NCI-H524 (cell line): ENCODE data around the gene AGER.
"Not testable (repeated sequence)": the region's sequence is repeated elsewhere in the genome, so short reads cannot be mapped to it uniquely, and the experiment has no call there.

Experiments used
- DNase-seq, 2 experiments: peaks; one replicate each; lab custom pipeline; 2025; lab: John Stamatoyannopoulos, UW

Gene AGER

DNA sequence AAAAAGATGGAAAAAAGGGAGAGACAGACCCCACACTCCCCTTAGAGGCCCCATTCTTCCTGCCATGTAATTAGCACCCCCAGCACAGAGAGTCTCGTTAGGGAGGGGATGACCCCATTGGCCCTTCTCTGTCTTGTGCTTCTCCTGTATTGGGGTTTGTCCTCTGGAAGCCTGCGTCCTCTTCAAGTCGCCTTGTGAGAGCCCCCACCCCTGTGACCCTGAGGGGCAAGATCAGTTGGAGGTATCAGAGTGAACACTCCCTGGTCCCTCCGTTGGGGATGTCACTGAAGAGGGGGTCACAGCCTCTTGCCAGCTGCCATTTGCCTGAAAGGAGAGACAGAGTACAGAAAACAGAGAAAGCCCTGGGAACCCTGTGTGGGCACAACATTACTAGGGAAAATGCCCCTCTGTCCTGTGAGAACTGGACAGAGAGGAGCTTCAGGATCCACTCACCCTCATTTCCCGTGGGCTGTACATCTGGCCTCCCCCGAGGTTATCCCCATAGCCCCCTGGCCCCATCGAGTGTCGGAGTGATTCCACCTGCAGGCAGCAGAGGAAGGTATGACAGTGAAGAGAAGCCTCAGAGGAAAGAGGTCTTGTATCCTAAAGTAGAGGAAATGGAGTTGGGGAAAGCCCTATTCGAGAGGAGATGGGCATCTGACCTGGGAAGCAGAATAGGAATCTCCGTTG is 2.2 kb upstream of the AGER start:
- not testable (repeated sequence) for DNase-seq

DNA sequence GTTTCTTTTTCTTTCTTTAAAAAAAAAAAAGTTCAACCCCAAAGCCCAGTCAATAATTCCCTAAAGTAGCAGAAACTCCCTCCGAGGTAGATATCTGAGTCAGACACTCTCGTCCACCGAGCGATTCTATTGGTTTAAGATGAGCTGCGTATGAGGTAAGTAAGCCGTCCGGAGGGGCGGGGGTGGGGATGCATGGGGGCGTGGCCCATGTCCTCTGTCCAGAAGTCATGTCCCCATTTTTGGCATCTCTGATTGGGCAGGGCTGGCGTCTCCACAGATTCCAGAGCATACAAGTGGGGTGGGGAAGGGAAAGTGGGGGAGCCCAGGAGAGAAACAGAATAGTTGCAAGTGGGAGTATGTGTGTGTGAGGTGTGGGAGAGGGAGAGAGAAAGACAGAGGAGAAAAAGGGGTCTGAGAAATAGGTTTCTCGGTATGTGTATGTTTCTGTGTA is 1.7 kb upstream of the AGER start:
- not testable (repeated sequence) for DNase-seq

DNA sequence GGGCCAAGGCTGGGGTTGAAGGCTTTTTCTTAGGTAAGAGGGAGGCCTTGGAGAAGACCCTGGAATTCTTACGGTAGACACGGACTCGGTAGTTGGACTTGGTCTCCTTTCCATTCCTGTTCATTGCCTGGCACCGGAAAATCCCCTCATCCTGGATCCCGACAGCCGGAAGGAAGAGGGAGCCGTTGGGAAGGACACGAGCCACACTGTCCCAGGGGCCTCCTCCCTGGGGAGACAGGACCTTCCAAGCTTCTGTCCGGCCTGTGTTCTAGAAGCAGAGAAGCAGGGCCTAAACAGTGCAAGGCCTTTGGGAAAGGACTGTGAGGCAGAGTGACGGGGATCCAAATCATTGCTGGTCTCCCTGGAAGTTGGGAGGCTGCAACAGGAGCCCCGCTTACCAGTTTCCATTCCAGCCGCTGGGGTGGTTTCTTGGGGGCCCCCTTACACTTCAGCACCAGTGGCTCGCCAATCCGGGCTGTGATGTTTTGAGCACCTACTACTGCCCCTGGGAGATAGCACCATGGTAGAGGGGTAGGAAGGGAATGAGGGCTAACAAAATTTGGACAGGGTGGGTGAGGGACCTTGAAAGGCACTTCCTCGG is 470 bp downstream of the AGER start:
- no peak for DNase-seq

DNA sequence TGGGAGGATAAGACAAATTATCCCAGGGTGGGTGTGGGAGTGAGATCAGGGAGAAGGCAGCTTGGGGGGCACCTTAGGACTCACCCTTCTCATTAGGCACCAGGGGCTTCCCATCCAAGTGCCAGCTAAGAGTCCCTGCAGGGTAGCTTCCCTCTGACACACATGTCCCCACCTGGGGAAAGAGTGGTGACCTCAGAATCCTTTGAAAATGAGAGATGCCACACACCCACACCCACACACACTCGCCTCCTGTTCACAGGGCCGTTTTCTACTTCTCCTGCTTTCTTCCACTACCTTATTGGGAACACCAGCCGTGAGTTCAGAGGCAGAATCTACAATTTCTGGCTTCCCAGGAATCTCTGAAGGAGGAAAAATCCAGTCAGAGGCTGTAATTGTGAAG is 1.0 kb downstream of the AGER start:
- DNase-seq, result no peak

DNA sequence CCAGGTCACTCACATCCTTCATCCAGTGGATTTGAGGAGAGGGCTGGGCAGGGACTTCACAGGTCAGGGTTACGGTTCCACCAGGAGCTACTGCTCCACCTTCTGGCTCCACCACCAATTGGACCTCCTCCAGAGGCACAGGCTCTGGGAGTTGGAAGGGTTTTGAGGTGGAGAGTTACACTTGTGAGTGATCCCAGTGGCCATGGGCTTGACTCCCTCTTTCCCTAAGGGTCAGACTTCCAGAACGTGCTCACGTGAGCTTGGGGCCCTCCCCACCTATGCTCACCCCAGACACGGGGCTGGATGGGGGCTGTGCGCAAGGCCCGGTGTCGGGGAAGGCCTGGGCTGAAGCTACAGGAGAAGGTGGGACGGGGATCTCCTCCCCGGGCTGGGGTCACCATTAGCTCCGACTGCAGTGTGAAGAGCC is 1.5 kb downstream of the AGER start:
- no peak for DNase-seq

DNA sequence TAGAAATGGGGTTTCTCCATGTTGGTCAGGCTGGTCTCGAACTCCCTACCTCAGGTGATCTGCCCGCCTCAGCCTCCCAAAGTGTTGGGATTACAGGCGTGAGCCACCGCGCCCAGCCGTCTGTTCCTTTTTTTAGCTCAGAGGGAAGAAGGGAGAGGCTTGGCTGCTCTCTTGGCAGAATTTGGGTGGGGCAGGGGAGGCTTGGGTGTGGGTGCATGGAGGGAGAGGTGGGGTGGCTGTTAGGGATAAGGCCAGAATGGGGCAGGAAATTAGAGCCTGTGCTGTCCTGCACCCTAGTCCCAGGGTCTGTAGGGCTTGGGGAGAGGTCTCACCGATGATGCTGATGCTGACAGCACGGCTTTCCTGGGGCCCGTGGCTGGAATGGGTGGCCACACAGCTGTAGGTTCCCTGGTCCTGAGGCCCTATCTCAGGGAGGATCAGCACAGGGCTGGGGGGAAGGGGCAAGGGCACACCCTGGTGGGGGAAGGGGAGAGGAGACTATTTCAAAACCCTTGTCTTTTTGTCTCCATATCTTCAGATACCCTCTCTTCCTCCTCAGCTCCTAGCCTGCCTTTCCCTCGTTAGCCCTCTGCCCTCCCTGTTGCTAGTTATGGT is 2.0 kb downstream of the AGER start:
- DNase-seq, result no peak

DNA sequence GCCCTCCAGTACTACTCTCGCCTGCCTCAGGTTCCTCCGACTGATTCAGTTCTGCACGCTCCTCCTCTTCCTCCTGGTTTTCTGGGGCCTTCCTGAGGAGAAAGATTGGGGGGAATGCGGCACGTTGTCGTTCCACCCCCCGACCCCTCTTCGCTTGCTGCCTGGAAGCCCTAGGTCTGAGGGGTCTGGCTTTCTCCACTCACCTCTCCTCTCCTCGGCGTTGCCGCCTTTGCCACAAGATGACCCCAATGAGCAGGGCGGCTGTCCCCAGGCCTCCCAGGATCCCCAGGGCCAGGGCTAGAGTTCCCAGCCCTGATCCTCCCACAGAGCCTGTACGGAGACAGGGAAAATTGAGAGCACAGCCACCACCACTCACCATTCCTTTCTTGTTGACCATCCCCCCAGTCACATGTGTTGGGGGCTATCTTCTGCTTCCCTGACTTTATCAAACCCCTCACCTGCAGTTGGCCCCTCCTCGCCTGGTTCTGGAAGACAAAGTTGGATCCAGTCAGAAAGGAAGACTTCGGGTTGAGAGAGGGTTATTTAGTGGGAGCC is 2.8 kb downstream of the AGER start:
- DNase-seq, result no peak

DNA sequence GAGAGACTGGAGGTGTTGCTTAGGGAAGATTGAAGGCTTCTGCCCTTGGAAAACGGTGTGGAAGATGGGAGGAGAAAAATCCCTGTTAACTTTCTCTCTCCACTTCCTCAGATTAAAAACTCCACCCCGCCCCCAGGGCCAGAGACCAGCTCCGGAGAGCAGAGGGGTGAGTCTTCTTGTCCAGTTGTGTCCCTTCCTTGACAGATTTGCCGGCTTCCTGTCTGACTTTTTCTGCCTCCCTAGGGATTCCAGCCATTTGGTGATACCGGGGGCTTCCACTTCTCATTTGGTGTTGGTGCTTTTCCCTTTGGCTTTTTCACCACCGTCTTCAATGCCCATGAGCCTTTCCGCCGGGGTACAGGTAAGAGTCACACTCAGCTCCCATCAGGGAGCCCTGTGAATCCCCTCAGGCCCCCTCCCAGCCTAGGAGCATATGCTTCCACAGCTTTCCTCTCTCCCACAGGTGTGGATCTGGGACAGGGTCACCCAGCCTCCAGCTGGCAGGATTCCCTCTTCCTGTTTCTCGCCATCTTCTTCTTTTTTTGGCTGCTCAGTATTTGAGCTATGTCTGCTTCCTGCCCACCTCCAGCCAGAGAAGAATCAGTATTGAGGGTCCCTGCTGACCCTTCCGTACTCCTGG is 4.2 kb downstream of the AGER start:
- DNase-seq, result no peak

DNA sequence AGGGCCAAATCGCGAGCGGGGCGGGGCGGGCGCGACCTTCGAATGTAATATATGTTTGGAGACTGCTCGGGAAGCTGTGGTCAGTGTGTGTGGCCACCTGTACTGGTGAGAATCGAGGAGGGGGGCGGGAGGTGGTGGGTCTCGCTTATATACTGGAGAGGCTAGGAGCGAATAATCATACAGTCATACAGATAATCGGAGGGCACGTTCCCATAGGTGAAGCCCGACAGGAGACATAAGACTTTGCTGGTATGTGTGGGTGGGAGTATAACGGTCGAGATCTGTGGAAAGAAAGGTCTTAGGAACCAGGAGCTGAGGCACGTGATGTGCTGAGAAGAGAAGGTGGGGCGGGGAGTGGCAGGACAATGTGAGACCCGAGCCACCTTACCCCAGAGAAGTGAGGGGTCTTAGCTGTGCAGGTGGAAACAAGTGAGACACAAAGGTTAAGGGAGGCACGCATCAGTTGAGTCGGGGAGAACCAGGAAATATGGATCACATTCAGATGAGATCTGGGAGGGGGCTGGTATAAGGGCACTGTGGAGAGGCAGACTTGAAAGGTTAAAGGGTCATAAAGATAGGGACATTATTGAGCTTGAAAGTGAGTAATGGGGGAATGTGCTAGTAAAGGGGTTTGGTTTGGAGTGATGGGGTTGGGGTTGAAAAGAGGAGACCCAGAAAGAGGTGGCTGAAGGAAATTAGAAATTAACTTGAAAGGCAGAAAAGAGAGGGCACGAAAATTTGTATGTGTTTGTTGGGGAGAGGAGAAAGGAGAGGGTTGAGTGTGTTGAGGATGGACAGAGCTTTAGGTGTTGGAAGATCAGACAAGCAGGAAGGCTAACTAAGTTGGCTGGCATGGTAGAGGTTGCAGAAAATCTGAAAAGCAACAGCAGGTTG is 5.3 kb downstream of the AGER start:
- peak in 1 of 2 experiments; percentile 44 for DNase-seq

DNA sequence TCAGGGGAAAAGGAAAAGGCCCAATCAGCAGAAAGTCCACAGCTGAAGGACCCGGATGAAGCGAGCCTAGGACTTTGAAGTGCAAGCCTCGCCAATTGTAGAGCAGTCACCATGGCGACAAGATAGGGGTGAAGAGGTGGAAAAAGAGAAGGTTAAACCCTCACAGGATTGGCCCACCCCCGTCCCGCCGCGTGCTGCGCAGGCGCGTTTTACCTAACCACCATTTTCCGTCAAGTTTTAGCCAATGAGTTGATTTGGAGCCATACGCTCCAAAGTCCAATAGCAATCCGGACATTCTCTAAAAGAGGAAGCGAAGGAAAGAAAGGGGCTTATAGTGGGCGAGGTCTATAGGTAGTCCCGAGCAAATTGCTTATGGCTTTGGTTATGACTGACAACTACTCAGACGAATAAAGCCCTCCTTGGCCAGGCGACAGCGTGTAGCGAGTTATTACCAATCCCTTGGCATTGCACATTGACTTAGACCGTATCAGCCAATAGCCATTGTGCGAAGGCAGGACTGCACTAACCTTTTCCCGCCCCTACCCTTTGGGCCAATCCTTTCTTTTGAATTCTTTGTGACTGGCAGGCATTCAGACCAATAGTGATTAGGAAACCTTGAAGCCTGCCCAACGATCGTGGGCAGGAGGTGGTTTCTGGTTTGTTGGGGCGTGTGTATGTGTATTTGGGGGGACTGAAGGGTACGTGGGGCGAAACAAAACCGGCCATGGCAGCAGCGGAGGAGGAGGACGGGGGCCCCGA is 6.1 kb downstream of the AGER start, which contains the start of gene RNF5:
Gene RNF5 (plus strand): TSS at position 618 of the 759 bp plus-strand sequence. CDS start 107 bp downstream, at position 725.
- peak; percentile 100 for DNase-seq

DNA sequence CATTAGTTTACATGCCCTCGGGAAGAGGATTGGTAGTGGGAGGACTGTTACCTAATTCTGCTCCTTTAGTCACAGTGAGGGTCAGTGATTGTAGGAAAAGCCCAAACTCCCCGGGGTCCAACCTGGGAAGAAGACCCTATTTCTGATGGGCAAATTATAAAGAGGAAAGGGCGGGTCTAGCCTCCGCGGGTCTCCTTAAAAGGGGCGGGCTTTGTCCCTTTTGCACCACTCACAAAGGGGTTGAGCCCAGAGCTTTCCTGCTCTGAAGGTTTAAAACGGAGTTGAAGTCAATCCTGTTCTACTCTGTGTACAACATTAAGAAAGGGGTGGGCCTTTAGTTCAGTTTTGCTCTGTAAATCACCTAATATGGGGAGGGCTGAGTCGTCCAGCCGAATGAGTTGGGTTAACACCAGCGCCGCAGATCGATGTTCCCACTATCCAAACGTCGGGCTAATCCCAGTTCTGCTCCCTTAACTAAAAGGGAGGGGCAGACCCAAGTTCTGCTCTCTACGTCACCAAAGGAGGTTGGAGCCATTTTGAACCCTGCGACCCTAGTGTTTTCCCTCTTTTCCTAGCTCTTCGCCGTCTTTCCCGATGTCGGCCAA is 6.8 kb downstream of the AGER start:
- DNase-seq, result peak; percentile 72 to 87

DNA sequence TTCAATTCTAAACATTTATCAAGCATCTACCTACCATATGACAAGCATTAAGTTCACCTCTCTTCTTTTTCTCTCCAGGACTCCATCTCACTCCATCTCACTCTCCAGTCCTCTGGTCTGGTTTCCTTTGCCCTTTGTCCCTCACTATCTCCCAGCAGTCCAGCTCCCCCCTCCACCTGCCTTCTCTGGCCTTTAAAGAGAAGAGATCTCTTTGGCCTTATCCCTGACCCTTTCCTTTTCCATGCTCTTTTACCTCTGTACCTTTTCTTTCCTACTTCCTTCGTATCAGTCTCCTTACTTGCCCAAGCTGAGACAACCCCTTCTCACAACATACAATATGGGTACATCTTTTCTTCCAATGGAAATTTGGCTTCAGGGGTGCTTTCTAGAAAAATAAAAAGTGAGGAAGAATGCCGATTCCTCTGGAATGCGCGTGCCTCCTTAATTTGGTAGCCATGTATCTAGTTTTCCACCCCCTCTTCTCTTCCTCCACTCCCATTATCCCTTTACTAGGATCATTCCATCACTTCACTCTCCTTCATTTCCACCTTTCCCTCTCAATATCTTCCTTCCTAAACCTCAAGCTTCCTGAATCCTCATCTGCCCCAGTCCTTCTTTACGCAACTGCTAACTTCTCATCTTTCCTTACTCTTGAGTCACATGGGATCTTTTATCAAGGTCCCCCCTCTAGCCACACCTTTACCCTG is 7.4 kb downstream of the AGER start:
- no peak for DNase-seq

DNA sequence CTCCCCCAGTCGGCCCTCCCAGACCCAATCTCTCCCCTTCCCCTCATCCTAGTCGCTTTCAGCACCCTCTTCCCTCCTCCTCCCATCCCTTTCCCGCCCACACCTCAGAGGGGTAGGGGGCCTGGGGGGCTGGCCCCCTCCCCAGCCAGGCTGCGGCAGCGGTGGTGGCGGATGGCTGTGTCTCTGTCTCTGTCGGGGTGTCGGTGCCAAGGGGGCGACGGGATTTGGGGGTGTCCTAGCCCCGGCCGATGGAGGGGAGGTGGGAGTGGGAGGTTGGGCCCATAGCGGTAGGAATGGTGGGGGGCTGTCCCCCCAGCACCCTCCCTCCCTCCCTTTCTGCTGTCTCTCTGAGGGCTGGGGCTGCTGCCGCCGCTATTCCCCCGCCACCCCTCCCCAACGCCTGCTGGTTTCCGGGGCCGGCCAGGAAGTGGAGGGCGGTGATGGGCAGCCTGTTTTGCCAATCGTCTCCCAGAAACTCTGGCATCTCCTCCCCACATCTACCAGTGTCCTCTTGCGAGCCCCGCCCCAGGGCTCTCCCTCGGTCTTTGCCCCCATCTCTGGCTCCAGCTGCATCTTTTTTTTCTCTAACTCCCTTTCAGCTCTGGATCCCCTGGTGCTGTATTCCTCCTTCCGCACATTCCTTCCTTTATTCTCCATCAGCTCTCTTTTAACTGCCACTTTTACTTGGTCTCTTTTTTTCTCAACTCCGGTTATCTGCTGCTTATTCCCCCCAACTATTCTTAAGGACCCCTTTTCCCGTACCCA is 8.2 kb downstream of the AGER start, which contains the start of gene AGPAT1:
Gene AGPAT1 (minus strand): TSS at position 374 of the 765 bp plus-strand sequence. CDS start 4,588 bp downstream, outside the sequence.
- peak; percentile 88 to 95 for DNase-seq

DNA sequence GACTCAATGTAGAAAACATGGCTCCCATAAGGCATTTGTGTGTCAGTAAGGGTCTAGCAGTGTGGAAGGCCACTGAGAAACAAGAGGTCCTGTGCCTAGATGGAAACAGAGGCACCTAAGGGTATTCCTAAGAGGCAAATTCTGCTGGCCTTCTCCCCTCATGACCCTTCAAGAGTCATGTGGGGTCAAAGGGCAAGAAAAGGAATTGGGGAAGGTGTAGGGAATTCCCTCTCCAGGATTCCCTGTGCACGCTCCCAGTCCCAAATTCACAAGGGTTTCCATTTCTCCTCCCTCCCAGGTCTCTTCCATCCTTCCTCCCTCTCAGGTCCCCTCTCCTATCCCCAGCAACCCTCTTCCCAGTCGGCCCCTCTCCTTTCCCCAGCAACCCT is 8.7 kb downstream of the AGER start:
- DNase-seq, result no peak

DNA sequence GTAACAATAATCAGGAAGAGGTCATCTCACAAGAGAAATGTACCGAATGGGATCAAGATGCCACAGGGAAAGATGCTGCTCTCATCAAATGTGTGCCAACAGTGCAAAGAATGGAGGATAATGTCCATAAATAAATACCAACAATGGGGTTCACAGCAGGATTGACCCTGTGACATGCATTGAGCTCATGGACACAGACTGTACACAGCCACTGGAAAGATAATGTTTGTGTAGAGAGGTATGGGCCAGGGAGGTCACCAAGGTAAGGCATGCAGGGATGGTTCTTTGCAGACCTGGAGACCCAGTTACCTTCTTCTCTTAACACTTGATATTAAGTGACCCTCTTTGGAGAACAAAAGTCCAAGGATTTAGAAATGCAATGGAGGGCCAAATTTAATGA is 9.6 kb downstream of the AGER start:
- no peak for DNase-seq

DNA sequence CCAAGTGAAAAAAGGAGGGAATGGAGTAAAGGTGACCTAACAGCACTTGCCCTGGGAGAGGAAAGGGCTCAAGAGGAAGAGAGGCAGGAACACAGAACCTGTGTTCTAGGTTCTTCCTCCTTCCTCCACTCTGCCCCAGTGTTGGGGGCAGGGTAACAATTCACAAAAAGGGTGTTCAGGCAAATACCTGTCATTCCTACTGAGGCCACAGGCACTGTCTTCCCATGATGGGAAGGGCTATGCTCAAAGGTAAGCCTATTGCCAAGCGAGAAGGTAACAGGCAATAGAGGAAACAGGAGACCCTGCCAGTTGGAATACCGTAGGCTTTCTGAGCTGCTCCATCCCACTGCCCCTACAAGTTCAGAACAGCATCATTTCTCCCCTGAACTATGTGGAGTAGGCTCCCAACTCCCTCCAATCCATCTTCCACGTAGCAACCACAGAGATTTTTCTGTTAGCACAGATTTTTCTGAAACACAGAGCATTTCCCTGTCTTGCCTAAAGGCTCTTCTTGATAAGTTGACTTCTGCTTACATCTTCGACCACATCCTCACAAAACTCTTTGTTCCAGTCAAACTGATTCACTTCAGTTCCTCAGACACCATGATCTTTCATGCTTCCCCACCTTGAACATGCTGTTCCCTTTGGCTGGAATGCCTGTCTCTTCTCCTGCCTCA is 10.9 kb downstream of the AGER start:
- DNase-seq, result no peak

DNA sequence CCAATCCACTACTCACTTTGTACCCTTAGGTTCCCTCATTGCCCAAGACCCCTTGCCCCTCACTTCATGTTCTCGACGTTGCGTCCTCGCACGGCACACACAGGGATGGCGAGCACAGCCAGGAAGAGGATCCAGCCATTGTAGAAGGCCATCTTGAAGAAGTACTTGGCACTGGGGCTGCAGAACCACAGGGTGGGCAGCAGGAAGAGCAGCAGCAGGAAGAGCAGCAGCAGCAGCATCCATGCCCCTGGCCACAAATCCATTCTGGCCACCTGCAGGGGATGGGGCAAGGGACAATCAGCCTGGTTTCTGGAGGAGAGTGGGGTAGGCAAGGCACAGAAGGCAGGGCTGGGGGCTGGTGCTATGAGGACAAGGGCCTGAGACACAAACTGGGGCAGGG is 12.8 kb downstream of the AGER start:
- no peak for DNase-seq

DNA sequence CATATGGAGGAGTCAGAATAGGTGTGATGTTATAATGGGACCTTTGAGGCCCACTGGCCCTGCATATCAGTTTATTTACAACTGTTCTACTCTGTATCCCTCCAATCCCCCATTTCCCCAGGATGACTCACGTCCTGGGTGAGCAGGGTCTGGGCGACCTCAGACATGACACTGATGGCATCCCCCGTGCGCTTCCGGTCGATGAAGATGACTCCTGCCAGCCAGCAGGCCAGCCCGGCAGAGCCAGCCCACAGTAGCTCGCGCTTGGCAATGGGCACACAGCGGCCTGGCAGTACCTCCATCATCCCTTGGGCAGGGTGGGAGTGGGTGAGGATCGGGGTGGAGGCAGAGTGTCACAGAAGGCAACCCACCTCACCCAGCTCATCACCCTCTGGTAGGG is 13.8 kb downstream of the AGER start:
- no peak for DNase-seq
